Measurements from ENCODE around the gene SKIC8.

DNA sequence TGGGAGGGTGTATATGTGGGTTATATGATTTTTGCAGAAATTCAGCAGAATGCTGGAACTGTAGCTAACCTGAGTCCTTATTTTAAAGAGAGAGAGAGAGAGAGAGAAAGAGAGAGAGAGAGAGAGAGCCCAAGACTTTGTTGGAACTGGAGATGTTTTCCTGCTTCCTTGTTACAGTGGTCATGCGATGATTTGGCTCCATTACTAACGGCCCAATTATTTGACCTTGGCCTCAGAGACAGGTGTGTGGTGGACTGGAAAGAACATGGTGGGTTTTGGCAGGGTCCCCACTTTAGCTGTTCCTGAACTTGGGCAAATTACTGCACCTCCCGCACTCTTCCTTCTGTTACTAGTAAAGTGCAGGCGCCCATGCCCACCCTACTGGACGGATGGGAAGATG, 50.3 kb downstream of the SKIC8 start:
- TF ChIP-seq, protein P1, sequence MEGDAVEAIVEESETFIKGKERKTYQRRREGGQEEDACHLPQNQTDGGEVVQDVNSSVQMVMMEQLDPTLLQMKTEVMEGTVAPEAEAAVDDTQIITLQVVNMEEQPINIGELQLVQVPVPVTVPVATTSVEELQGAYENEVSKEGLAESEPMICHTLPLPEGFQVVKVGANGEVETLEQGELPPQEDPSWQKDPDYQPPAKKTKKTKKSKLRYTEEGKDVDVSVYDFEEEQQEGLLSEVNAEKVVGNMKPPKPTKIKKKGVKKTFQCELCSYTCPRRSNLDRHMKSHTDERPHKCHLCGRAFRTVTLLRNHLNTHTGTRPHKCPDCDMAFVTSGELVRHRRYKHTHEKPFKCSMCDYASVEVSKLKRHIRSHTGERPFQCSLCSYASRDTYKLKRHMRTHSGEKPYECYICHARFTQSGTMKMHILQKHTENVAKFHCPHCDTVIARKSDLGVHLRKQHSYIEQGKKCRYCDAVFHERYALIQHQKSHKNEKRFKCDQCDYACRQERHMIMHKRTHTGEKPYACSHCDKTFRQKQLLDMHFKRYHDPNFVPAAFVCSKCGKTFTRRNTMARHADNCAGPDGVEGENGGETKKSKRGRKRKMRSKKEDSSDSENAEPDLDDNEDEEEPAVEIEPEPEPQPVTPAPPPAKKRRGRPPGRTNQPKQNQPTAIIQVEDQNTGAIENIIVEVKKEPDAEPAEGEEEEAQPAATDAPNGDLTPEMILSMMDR (conservative IDR thresholded peaks at IDR 0.05; ENCODE audit: low read depth, low read length): no peak
- no peak for TF ChIP-seq EZH2 (IDR thresholded peaks at IDR 0.05; ENCODE audit: borderline replicate concordance, low read depth, low read length, poor library complexity, severe bottlenecking)

Measured in A673 (cell line).